C4-2B (cell line): ENCODE measurements around the gene LSM12.

Source experiments
- ZFX ChIP-seq: fragments of 450-650 bp; IDR thresholded peaks from 2 replicates; pipeline ENCODE4 v1.6.1; 2017
- TF ChIP-seq, protein P1 (sequence below): fragments of 450-650 bp; conservative IDR thresholded peaks from 2 replicates; pipeline ENCODE4 v1.5.1; 2017; ENCODE audit warnings: mild to moderate bottlenecking

DNA sequence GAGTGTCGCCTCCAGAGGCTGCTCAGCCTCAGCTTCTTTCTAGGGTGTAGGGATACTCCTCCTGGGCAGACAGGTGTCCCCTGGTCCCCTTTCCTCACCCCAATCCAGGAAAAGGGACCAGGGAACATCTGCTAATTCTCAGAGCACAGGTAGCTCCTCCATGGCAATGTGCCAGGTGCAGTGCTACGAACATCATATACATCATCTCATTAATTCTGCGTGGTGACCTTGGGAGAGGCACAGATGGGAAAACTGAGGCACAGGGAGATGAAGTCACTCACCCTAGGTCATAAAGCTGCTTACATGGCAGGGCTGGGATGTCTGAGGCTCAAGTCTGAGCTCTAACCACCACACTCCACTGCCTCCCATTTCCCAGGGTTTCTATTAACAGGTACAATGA is 45.3 kb upstream of the LSM12 start:
- TF ChIP-seq, protein P1, sequence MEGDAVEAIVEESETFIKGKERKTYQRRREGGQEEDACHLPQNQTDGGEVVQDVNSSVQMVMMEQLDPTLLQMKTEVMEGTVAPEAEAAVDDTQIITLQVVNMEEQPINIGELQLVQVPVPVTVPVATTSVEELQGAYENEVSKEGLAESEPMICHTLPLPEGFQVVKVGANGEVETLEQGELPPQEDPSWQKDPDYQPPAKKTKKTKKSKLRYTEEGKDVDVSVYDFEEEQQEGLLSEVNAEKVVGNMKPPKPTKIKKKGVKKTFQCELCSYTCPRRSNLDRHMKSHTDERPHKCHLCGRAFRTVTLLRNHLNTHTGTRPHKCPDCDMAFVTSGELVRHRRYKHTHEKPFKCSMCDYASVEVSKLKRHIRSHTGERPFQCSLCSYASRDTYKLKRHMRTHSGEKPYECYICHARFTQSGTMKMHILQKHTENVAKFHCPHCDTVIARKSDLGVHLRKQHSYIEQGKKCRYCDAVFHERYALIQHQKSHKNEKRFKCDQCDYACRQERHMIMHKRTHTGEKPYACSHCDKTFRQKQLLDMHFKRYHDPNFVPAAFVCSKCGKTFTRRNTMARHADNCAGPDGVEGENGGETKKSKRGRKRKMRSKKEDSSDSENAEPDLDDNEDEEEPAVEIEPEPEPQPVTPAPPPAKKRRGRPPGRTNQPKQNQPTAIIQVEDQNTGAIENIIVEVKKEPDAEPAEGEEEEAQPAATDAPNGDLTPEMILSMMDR = no peak
- TF ChIP-seq ZFX = no peak
